Skeletal muscle cell (primary cell): ENCODE data around the gene JMJD7.

Experiments
- DNase-seq: peaks from one replicate; pipeline ENCODE4 v3.0.0-alpha.2; 2010; ENCODE audit warnings: low read depth
- H3K4me3 ChIP-seq: 2 replicates; pipeline ENCODE4 v1.5.1; 2011; ENCODE audit warnings: low read depth, mild to moderate bottlenecking, control low read depth, low read length, moderate library complexity

Gene JMJD7

GRCh38 chr15:41838400-41838897, 10.6 kb downstream of the JMJD7 start, which contains the start of gene PLA2G4B:
Gene PLA2G4B, plus strand, starts transcription at chr15:41838847. Its CDS starts 67 bp downstream, at chr15:41838914.
- H3K4me3 ChIP-seq, result no peak within 1 kb of the TSS
- no peak for DNase-seq

- H3K4me3 ChIP-seq, result no peak overlapping the region
- no peak for DNase-seq
These were observed 12.0 kb downstream of the JMJD7 start for GRCh38 chr15:41839781-41840491.

DNA sequence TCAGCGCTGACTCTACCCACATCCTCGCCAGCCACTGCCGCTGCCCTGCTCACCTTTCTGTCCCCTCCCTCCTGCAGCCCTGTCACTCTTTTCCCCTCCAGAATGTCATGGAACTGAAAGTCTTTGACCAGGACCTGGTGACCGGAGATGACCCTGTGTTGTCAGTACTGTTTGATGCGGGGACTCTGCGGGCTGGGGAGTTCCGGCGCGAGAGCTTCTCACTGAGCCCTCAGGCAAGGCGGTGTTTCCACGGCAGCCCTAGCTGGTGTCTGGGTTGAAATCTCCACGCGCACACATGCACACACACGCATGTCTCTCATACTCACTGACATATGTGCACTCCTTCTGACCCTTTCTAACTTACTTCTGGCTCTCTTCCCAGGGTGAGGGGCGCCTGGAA, 12.8 kb downstream of the JMJD7 start:
- DNase-seq, result no peak

DNA sequence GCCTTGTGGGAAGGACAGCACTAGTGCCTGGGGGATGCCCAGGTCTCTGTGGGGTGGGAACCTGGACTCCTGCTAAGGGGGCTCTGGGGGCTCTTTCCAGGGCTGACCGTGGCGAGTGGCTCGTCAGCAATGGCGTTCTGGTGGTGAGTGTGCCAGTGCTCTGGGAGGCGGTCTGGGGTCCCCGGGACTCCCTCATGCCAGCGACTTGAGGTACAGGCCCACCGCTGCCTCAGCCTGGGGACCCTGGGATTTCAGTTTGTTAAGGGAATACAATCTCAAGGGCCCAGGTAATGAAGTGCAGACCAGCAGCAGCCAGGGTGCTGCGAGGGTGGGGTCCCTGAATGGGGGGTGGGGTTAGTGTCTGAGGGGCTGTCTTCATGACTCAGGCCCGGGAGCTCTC, 13.2 kb downstream of the JMJD7 start:
- no peak for DNase-seq
- H3K4me3 ChIP-seq, result no peak overlapping the region

More for the DNA sequence above, 12.8 kb downstream of the JMJD7 start:
- no peak overlapping the region for H3K4me3 ChIP-seq

DNA sequence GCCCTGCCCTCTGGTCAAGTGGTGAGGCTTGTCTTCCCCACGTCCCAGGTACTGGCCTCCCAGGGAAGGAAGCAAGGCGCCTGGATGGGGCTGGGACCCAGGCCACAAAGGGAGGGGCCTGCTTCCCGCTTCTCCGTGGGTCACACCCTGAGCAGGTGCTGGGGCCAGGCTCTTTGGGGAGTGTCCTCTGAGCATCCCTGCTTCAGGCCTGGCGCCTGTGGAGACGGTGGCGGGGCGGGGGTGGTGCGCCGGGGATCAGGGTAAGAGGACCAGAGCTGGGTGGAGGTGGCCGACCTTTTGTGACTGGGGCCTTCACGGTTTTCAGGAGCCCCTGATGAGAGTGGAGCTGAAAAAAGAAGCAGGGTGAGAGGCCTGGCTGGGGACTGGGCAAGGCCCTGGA, 14.3 kb downstream of the JMJD7 start:
- no peak overlapping the region for H3K4me3 ChIP-seq
- DNase-seq, result no peak

DNA sequence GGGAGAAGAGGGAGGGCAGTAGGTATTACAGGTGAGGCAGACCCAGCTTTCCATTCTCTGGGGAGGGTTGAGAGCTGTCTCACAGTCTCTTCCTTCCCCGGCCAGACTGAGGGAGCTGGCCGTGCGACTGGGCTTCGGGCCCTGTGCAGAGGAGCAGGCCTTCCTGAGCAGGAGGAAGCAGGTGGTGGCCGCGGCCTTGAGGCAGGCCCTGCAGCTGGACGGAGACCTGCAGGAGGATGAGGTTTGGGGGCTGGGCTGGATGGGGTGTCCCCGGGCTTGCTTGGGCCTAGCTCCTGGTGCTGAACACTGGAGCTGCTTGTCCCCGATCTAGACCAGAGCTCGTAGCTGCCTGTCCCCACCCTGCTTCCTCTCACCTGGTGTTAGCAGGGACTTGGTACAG, 15.7 kb downstream of the JMJD7 start:
- no peak for DNase-seq
- H3K4me3 ChIP-seq, result no peak overlapping the region

DNA sequence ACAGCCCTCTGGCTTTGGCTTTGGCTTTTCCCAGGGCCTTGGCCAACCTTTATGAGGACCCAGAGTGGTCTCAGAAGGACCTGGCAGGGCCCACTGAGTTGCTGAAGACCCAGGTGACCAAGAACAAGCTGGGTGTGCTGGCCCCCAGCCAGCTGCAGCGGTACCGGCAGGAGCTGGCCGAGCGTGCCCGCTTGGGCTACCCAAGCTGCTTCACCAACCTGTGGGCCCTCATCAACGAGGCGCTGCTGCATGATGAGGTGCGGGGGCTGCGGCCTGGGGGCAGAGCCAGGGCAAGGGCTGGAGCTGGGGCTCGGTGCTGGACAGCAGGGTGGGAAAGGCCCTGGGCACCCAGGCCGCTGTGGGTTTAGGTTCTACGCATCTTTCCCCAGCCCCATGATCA, 16.9 kb downstream of the JMJD7 start:
- no peak for DNase-seq
- no peak overlapping the region for H3K4me3 ChIP-seq

DNA sequence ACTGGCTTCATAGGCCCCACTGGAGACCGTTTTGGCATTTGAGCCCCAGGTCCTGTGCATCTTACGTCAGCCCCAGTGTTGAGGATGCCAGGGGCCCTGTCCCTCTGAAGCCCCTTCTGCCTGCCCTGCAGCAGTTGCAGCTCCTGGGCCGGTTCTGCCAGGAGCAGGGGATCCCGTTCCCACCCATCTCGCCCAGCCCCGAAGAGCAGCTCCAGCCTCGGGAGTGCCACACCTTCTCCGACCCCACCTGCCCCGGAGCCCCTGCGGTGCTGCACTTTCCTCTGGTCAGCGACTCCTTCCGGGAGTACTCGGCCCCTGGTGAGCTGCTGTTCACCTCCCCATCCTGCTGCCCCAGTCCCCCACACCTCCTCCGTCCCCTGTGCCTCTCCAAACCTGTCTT, 19.3 kb downstream of the JMJD7 start:
- H3K4me3 ChIP-seq, result no peak overlapping the region
- DNase-seq, result no peak

DNA sequence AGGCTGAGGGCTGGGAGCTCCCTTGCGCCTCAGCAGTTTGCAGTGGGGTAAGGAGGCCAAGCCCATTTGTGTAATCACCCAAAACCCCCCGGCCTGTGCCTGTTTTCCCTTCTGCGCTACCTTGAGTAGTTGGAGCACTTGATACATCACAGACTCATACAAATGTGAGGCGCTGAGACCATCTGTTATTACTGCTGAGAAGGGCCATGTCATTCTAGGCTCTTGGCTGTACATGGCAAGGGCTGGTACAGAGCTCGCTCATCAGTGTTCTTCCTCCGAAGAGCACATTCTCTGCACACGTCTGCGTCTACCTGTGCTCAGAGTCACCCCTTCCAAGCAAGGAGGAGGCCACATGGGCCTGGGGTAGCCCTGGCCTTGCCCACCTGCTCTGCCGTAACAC, 20.1 kb downstream of the JMJD7 start:
- DNase-seq, result no peak
- no peak overlapping the region for H3K4me3 ChIP-seq

GRCh38 chr15:41848631-41849030, 20.7 kb downstream of the JMJD7 start:
- H3K4me3 ChIP-seq, result no peak overlapping the region
- no peak for DNase-seq

DNA sequence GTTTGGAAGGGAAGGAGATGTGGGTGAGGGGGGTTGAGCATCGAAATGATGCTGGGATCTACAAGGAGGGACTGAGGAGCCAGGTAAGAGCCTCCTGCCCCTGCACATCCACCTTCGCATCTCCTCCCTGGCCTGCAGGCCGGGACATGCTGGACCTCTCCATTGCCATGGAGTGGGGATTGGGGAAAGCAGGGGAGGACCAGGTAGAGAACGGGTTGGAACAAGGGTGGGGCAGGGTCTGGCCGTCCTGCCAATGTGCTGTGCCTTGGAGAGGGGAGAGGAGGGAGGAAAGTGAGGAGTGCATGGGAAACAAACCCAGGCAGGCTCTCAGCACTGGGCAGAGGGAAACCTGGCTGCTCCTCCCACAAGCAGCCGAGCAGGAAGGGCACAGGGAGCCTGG, 21.3 kb downstream of the JMJD7 start:
- no peak for DNase-seq
- H3K4me3 ChIP-seq, result no peak overlapping the region

DNA sequence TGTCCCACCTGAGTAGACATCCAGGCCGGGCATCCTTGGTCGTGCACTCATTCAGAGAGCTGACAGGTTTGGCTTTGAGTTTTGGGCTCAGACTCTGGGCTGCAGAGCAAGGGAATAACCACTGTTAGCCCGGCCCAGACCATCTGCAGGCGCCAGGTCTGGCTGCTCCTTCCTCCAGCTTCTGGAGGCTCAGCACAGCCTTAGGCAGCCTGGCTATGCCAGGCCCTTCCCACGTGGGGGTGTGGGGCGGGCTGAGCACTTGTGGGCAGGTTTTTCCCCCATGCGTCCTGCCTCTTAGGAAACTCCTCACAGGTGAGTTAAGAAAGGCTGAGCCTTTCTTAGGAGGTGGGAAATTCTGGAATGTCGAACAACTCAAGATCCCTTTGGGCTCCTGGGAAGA, 22.0 kb downstream of the JMJD7 start:
- no peak for DNase-seq
- H3K4me3 ChIP-seq, result no peak overlapping the region

GRCh38 chr15:41850482-41851166, 22.7 kb downstream of the JMJD7 start:
- no peak for DNase-seq
- H3K4me3 ChIP-seq, result no peak overlapping the region

GRCh38 chr15:41851167-41851523, 23.3 kb downstream of the JMJD7 start:
- H3K4me3 ChIP-seq, result no peak overlapping the region

GRCh38 chr15:41851755-41852370, 24.0 kb downstream of the JMJD7 start:
- no peak for DNase-seq

More at GRCh38 chr15:41851167-41851523, 23.3 kb downstream of the JMJD7 start:
- no peak for DNase-seq

DNA sequence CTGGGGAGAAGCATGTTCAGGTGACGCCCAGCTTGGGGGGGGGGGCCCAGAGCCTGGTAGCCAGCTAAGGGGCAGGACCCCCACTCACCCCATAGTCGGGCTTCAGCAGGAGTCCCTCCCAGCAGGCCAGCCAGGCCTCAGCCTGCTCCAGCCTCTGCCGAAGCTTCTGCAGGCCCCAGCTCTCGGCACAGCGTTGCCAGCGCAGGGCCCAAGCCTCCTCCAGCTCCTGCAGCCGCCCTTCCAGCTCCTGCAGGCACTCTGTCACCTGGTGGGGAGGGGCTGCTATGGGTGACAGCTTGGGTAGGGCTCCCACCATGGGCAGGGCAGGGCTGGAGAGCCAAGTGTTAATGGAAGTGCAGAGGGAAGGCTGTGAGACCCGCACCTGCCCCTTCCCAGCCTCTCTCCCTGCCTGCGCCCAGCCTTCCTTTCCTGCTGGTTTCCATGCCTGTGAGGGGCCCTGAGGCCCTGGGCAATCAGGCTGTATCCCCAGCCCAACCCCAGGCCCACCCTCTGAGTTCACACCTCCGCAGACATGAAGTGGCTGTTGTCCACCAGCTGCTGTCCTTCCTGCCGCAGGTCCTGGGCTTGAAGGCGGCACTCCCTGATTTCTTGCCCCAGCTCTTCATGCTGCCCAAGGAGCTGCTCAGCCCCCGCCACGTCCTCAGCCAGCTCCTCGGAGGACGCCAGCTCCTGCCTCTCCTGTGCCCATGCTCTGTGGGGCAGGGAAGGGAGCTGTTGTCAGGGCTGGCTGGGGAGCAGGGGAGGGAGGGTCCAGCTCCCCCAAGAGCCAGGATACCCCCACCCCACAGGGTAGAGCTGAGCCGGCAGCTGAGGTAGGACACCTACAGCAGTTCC, 25.1 kb downstream of the JMJD7 start:
- DNase-seq, result no peak
- no peak overlapping the region for H3K4me3 ChIP-seq

More at GRCh38 chr15:41851755-41852370, 24.0 kb downstream of the JMJD7 start:
- no peak overlapping the region for H3K4me3 ChIP-seq

DNA sequence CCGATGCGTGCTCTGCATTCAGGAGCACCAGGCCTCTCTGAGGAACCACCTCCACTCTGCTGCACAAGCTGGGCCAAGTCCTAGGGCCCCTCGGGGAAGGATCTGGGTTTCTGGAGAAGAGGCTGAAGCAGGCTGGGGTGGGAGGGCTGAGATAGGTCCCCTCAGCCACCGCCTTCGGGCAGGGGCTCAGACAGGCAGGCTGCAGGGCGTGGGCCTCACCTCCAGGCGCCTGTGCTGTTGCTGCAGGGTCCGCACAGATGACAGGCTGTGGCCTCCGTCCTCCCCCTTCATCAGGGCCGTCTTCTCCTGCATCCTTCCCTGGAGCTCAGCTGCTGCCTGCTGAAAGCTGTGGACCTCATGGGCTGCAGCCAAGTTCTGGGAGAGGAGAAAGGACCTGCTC, 25.9 kb downstream of the JMJD7 start:
- no peak overlapping the region for H3K4me3 ChIP-seq
- DNase-seq, result no peak

- no peak for DNase-seq
- no peak overlapping the region for H3K4me3 ChIP-seq
These were observed 26.6 kb downstream of the JMJD7 start for GRCh38 chr15:41854443-41854842.

- no peak for DNase-seq
- no peak overlapping the region for H3K4me3 ChIP-seq
These were observed 27.5 kb downstream of the JMJD7 start for GRCh38 chr15:41855261-41855961.
